ENCODE data around the gene MGLL.

Gene MGLL

GRCh38 chr3:127771746-127772145 lies 50.6 kb downstream of the MGLL start:
- no peak for DNase-seq

- DNase-seq, result no peak
Measured at GRCh38 chr3:127770671-127771355, 51.5 kb downstream of the MGLL start.

GRCh38 chr3:127769284-127770081 lies 52.8 kb downstream of the MGLL start:
- DNase-seq, result no peak

- DNase-seq, result peak; percentile 5
Measured at GRCh38 chr3:127768346-127769008, 53.8 kb downstream of the MGLL start.

GRCh38 chr3:127767126-127767525 lies 55.2 kb downstream of the MGLL start:
- no peak for DNase-seq

GRCh38 chr3:127765735-127766134 lies 56.6 kb downstream of the MGLL start:
- no peak for DNase-seq

- DNase-seq, result peak; percentile 36
Measured at GRCh38 chr3:127764841-127765362, 57.4 kb downstream of the MGLL start.

GRCh38 chr3:127764301-127764700 lies 58.0 kb downstream of the MGLL start:
- DNase-seq, result no peak

GRCh38 chr3:127763816-127764215 lies 58.5 kb downstream of the MGLL start:
- no peak for DNase-seq

- no peak for DNase-seq
Measured at GRCh38 chr3:127763337-127763736, 59.0 kb downstream of the MGLL start.

GRCh38 chr3:127762787-127763105 lies 59.6 kb downstream of the MGLL start:
- DNase-seq, result no peak

- peak; percentile 26 for DNase-seq
Measured at GRCh38 chr3:127762077-127762786, 60.1 kb downstream of the MGLL start.

- no peak for DNase-seq
Measured at GRCh38 chr3:127761441-127761801, 60.9 kb downstream of the MGLL start.

- no peak for DNase-seq
Measured at GRCh38 chr3:127760791-127761440, 61.4 kb downstream of the MGLL start.

GRCh38 chr3:127760361-127760760 lies 62.0 kb downstream of the MGLL start:
- no peak for DNase-seq

GRCh38 chr3:127759826-127760225 lies 62.5 kb downstream of the MGLL start:
- DNase-seq, result no peak

- no peak for DNase-seq
Measured at GRCh38 chr3:127758013-127758412, 64.3 kb downstream of the MGLL start.

GRCh38 chr3:127755305-127755681 lies 67.0 kb downstream of the MGLL start:
- no peak for DNase-seq

GRCh38 chr3:127754411-127755304 lies 67.7 kb downstream of the MGLL start:
- no peak for DNase-seq

GRCh38 chr3:127753898-127754410 lies 68.4 kb downstream of the MGLL start:
- DNase-seq, result no peak

GRCh38 chr3:127753338-127753737 lies 69.0 kb downstream of the MGLL start:
- no peak for DNase-seq
